ENCODE data around the gene R3HCC1L.

R3HCC1L gene

DNA sequence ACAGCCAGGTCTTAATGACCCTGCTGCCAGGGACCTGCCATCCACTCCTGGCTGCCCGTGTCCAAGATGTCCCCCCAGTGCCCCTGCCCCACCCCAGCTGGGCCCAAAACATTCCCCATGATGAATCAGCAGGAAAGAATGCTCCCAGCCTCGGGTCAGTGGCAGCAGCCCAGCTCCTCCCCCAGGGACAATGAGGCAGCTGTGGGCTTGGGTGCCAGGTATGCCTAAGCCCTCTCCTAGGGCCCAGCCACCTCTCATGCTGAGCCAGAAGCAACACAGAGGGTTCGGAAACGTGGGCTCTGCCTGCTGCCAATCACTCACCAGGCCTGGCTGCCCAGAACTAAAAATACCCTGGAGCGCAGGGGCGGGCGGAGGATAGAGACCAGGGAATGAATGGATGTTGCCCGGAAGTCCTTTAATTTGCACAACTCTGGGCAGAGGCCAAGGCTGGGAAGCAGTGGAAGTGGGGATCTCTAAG lies 135.0 kb downstream of the R3HCC1L start:
- Mint-ChIP-seq H3K9me3 (no peaks in the 10 kb centered on the region), H3K4me1 (ENCODE audit: low read depth) (no peaks in the 10 kb centered on the region), H3K36me3 (ENCODE audit: low read depth) (no peaks in the 10 kb centered on the region), H3K27ac (no peak overlapping the region), H3K4me3 (no peak overlapping the region), H3K27me3 (ENCODE audit: low read depth) (peaks cover 54% of the 10 kb centered on the region)

DNA sequence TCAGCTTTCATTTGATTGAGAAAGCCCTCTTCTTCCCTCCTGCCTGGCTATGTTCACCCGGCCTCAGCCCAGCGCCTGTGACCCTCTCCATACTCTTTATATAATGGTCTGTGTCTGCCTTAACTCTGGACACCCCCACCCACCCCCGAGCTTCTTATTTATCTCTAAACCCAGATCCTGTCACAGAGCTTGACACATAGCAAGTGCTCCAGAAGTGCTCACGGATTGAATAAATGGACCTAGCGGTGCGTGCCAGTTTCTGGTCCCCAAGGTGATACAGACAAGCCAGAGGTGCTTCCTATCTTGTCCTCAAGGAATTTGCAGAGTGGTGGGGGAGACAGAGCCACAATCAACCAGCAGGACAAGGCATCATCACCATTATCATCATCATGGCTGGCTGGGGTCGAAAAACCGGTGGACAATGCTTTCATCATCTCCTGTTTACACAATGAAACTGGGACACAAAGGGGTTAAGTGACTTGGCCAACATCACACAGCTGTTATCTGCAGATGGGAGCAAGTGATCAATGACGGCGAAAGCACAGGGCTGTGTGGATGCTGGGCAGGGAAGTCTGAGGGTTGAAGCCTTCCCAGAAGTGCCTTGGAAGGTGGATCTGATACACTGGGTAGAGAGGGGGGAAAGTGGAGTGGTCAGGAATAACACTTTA lies 135.8 kb downstream of the R3HCC1L start:
- peaks cover 54% of the 10 kb centered on the region for H3K27me3 Mint-ChIP-seq (ENCODE audit: low read depth)
- no peaks in the 10 kb centered on the region for H3K4me1 Mint-ChIP-seq (ENCODE audit: low read depth)
- no peak overlapping the region for H3K4me3 Mint-ChIP-seq
- no peak overlapping the region for H3K27ac Mint-ChIP-seq
- H3K36me3 Mint-ChIP-seq (ENCODE audit: low read depth) = no peaks in the 10 kb centered on the region
- H3K9me3 Mint-ChIP-seq = no peaks in the 10 kb centered on the region

DNA sequence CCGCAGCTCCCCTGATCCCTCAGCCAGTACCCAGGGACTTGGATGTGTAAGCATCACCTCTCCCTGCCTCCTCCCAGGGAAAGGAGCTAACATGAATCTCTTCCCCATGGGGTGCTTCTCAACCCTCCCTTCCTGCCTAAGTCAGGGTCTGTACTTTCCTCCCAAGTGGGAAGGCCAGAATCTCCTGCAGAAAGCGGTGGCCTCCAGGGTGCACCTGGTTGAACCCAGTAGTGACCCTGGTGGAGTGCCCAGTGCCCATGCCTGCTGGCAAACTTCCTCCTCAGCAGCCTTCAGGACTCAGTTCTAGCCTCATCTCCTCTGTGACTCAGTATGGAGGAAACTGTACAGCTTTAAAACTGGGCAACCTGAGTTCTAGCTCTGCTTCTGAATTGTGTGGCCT lies 136.3 kb downstream of the R3HCC1L start:
- no peak overlapping the region for H3K27ac Mint-ChIP-seq
- H3K36me3 Mint-ChIP-seq (ENCODE audit: low read depth) = no peaks in the 10 kb centered on the region
- no peaks in the 10 kb centered on the region for H3K4me1 Mint-ChIP-seq (ENCODE audit: low read depth)
- peaks cover 54% of the 10 kb centered on the region for H3K27me3 Mint-ChIP-seq (ENCODE audit: low read depth)
- H3K9me3 Mint-ChIP-seq = no peaks in the 10 kb centered on the region
- H3K4me3 Mint-ChIP-seq = no peak overlapping the region

DNA sequence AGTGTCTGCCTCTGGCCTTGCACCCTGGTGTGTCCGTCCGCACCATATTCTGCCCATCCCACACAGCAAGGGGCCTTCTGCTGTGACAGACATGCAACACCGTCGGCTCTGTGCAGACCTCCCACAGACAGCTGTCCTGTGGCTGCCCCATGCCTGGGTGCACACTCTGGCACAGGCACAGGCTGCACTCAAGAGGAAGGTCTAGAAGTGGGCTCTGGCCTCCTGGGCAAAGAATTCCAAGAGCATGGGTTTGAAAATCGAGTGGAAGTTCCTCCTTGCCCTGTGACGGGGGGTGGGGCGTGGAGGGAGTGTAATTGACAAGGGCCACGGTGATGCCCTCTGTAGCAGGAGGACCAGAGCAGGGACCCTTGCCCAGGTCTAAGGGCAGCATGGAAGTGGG lies 137.8 kb downstream of the R3HCC1L start:
- Mint-ChIP-seq H3K4me1 (ENCODE audit: low read depth) (no peaks in the 10 kb centered on the region), H3K36me3 (ENCODE audit: low read depth) (no peaks in the 10 kb centered on the region), H3K27me3 (ENCODE audit: low read depth) (peaks cover 41% of the 10 kb centered on the region), H3K27ac (no peak overlapping the region), H3K4me3 (no peak overlapping the region), H3K9me3 (no peaks in the 10 kb centered on the region)

DNA sequence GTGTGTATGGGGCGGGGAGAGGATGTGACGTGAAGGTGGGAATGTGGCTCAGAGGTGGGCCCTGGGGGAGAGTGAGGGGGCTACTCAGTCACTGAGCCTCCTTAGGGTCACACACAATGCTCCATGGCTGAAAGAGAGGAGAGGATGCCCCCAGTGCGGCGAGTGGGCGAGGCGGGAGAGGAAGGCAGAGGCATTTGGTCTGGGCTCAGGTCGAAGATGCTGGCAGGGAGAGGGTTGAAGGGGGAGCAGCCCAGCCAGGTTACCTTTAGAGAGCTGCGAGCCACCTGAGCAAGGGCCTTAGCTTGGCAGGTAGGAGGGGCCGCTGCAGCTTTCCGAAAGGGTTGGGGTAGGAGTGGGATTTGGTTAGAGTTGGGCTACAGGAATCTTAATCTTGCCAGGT lies 138.2 kb downstream of the R3HCC1L start:
- Mint-ChIP-seq H3K4me1 (ENCODE audit: low read depth) (no peaks in the 10 kb centered on the region), H3K27ac (no peak overlapping the region), H3K36me3 (ENCODE audit: low read depth) (no peaks in the 10 kb centered on the region), H3K4me3 (no peak overlapping the region), H3K27me3 (ENCODE audit: low read depth) (peaks cover 38% of the 10 kb centered on the region), H3K9me3 (no peaks in the 10 kb centered on the region)

DNA sequence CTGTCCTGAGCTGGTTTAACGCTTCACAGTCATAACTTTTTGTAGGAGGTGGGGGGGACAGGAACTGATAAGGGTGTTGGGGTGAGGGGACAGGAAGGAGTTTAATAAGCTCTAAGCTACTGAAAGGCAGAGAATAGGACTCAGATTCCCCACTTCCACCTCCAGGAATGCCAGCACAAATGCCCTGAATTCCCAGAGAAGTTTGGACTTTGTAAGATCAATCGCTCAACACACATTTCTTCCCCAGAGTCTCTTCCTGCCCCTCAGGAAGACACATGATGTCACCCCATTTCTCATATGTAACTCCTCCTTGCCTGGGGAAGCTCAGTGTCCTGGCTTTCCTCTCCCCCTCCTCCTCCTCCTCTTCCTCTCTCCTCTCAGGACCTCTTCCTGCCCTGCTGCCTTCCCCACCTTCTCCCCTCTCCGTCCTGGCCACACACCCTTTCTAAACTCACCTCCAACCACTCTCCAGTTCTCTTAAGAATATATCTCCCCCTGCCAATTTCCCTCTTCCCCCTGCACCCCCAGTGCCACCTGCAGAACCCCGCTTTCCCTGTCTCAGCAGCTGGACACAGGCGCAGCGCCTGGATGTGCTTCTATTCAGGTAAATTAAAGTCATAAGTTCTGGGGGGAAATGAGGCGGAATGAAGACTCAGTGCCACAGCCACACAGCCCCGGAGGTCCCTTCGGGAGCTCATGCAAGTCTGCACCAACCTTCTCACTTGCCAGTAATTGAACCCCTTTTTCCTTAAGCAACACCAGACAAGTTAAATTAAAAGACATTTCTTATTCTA lies 138.8 kb downstream of the R3HCC1L start:
- Mint-ChIP-seq H3K27me3 (ENCODE audit: low read depth) (peaks cover 38% of the 10 kb centered on the region), H3K4me3 (no peak overlapping the region), H3K36me3 (ENCODE audit: low read depth) (no peaks in the 10 kb centered on the region), H3K9me3 (no peaks in the 10 kb centered on the region), H3K27ac (no peak overlapping the region), H3K4me1 (ENCODE audit: low read depth) (no peaks in the 10 kb centered on the region)

DNA sequence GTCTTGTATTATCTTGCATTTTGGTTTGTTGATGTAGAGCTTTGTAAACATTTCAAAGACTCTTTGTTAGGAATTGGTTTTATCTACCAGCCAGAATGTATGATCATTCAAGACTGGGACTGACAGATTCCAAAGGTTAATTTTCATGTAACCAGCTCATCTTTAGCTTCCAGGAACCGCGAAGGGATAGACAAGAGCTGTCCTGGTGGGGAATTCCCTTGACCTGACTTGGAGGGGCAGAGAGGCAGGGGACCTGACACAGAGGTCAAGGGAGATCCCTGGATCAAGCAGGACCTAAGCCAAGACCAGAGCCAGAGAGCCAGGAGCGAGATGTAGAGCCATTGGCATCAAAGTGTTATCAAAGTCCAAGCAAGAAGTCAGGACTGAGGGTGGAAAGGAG lies 140.1 kb downstream of the R3HCC1L start:
- H3K27ac Mint-ChIP-seq = no peak overlapping the region
- H3K27me3 Mint-ChIP-seq (ENCODE audit: low read depth) = peaks cover 29% of the 10 kb centered on the region
- no peaks in the 10 kb centered on the region for H3K4me1 Mint-ChIP-seq (ENCODE audit: low read depth)
- no peak overlapping the region for H3K4me3 Mint-ChIP-seq
- no peaks in the 10 kb centered on the region for H3K9me3 Mint-ChIP-seq
- no peaks in the 10 kb centered on the region for H3K36me3 Mint-ChIP-seq (ENCODE audit: low read depth)

DNA sequence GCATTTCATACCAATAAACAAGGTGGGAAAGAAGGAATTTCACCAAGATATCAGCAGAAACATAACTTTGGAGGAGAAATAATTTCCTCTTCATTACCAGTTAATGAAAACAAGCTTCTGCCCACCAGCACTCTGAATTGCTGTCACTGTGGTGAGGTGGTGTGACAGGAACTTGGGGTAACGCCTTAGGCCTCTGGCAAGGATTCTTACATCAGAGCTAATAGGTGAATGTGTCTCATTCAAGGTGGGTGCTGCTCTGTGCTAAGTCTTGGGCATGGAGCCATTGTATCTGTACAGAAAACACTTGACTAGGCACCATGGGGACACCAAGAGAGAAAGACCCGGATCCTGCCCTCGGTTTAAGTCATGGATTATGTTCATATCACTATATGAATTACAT lies 141.9 kb downstream of the R3HCC1L start:
- Mint-ChIP-seq H3K27me3 (ENCODE audit: low read depth) (peaks cover 22% of the 10 kb centered on the region), H3K4me1 (ENCODE audit: low read depth) (no peaks in the 10 kb centered on the region), H3K27ac (no peak overlapping the region), H3K36me3 (ENCODE audit: low read depth) (no peaks in the 10 kb centered on the region), H3K4me3 (no peak overlapping the region), H3K9me3 (no peaks in the 10 kb centered on the region)

DNA sequence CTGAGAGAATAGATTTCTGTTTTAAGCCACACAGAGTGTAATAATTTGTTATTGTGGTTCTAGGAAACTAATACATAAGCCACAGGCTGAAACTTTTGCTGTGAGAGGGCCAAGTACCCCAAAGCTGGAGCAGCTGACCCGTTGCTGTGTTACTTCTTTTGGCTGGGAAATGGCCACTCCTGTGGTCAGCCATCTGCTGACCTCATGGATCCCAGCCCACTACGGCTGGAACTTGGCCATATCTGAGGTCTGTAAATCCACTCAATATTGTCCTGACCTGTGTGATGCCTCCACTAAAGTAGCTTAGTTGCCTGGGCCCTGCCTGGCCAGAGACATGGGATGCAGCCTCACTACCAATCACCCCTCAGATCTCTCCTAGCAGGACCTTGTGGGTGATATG lies 151.0 kb downstream of the R3HCC1L start:
- Mint-ChIP-seq H3K9me3 (no peaks in the 10 kb centered on the region), H3K36me3 (ENCODE audit: low read depth) (no peaks in the 10 kb centered on the region), H3K4me1 (ENCODE audit: low read depth) (no peaks in the 10 kb centered on the region), H3K27ac (no peak overlapping the region), H3K4me3 (no peak overlapping the region), H3K27me3 (ENCODE audit: low read depth) (peaks cover 12% of the 10 kb centered on the region)

DNA sequence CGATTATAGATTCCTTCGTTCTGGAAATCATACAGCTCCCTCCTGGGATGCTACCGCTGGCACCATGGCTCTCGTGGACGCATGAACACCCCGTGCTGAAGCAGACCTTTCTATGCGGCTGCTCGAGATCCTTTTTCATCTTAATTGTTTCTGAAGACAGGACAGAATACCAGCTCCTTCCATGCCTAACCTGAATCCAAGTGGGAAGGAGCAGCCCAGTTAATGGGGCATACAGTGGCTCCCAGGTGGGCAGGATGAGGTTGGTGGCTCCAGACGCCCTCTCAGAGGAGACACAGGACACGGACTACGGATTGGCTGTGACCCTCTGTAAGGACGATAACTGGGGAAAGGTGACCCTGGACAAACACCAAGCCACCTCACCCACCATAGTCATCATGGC lies 152.0 kb downstream of the R3HCC1L start:
- Mint-ChIP-seq H3K27ac (no peak overlapping the region), H3K4me1 (ENCODE audit: low read depth) (no peaks in the 10 kb centered on the region)

DNA sequence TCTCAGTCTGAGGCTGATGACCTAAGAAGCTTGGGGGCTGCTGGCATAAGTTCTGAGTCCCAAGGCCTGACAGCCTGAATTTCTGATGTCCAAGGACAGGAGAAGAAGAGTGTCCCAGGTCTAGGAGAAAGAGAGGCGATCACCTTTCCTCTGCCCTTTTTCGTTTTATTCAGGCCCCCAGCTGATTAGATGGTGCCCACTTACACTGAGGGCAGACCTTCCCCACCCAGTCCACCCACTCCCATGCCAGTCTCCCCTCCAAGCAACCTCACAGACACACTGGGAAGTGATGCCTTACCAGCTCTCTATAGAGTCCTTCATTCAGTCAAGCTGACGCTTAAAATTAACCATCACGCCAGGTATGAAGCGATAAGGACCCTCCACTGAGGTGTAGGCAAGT lies 152.9 kb downstream of the R3HCC1L start:
- Mint-ChIP-seq H3K4me3 (no peak overlapping the region), H3K27me3 (ENCODE audit: low read depth) (peaks cover 3% of the 10 kb centered on the region), H3K27ac (no peak overlapping the region)

More for the DNA sequence above, 152.0 kb downstream of the R3HCC1L start:
- peaks cover 6% of the 10 kb centered on the region for H3K27me3 Mint-ChIP-seq (ENCODE audit: low read depth)
- no peaks in the 10 kb centered on the region for H3K36me3 Mint-ChIP-seq (ENCODE audit: low read depth)
- H3K9me3 Mint-ChIP-seq = no peaks in the 10 kb centered on the region
- H3K4me3 Mint-ChIP-seq = no peak overlapping the region

DNA sequence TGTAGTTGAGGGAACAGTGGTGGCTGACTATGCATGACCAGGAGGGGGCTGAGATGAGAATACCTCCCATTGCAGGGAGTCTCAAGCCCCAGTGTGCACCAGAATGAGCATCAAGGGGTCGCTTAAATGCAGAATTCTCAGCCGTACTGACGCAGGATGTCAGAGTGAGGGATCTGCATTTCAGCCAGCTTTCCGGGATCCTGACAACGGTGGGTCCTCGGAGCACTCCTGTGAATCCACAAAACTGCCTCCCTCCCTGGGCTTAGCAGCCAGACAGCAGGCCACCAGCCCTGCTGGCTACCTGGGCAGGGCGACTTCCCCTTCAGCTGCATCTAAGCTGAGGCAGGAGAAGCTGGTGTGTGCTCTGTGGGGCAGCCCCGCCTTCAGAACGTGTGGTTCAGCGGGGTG lies 155.3 kb downstream of the R3HCC1L start:
- no peaks in the 10 kb centered on the region for H3K4me1 Mint-ChIP-seq (ENCODE audit: low read depth)
- no peak overlapping the region for H3K4me3 Mint-ChIP-seq
- no peaks in the 10 kb centered on the region for H3K36me3 Mint-ChIP-seq (ENCODE audit: low read depth)
- no peak overlapping the region for H3K27ac Mint-ChIP-seq
- H3K27me3 Mint-ChIP-seq (ENCODE audit: low read depth) = no peaks in the 10 kb centered on the region
- H3K9me3 Mint-ChIP-seq = no peaks in the 10 kb centered on the region

More for the DNA sequence above, 152.9 kb downstream of the R3HCC1L start:
- H3K9me3 Mint-ChIP-seq = no peaks in the 10 kb centered on the region
- H3K36me3 Mint-ChIP-seq (ENCODE audit: low read depth) = no peaks in the 10 kb centered on the region
- H3K4me1 Mint-ChIP-seq (ENCODE audit: low read depth) = no peaks in the 10 kb centered on the region

DNA sequence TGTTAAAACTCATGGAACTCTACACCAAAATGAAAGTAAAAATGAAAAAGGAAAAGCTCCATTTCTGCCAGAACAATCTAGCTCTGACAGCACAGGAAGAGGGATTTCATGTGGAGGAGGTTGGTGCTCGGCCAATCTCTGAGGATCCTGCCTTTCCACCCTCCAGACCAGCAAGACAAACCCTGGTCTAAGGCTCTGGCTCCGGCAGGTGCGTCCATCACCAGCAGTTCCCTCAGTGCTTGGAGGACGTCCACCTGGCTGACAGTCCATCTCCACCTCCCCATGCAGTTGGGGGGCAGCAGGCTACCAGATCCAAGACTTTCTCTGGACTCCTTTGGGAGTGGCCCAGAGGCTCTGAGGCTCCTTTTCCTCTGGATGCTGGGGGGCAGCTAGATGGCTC lies 158.5 kb downstream of the R3HCC1L start:
- no peaks in the 10 kb centered on the region for H3K9me3 Mint-ChIP-seq
- H3K27me3 Mint-ChIP-seq (ENCODE audit: low read depth) = no peaks in the 10 kb centered on the region
- H3K27ac Mint-ChIP-seq = no peak overlapping the region
- H3K36me3 Mint-ChIP-seq (ENCODE audit: low read depth) = no peaks in the 10 kb centered on the region
- H3K4me1 Mint-ChIP-seq (ENCODE audit: low read depth) = no peaks in the 10 kb centered on the region
- H3K4me3 Mint-ChIP-seq = no peak overlapping the region

DNA sequence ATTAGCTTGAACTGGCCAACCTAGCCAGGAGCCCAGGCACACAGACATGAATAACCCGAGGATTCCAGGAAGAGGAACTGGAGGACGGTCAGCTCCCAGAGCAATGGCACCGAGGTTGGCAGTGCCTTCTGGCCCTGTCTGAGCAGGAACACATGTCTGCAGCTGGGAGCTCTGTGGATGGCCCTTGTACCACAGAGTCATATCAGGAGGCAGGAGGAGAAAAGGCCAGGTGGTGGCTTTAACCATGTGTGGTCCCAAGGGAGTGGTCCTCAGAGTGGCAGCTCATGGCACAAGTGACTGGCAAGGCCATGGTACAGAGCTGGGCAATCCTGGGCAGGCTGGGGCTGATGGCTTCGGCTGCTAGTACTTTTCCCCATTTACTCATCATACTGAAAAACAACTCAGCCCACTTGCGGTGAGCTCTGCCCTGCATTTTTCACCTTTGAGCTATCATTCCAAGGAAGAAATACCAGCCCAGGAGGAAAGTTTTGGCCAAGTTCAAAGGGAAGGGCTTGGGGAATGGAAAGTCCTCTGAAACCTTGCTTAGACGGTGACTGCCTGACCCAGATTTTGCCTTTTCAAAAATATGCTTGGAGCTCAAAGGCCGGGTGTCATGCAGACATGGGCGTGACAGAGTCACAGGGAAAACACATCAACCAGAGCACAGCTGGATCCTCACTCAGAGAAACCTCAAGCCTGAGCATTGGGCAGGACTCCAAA lies 159.3 kb downstream of the R3HCC1L start:
- Mint-ChIP-seq H3K27me3 (ENCODE audit: low read depth) (no peaks in the 10 kb centered on the region), H3K9me3 (no peaks in the 10 kb centered on the region)

DNA sequence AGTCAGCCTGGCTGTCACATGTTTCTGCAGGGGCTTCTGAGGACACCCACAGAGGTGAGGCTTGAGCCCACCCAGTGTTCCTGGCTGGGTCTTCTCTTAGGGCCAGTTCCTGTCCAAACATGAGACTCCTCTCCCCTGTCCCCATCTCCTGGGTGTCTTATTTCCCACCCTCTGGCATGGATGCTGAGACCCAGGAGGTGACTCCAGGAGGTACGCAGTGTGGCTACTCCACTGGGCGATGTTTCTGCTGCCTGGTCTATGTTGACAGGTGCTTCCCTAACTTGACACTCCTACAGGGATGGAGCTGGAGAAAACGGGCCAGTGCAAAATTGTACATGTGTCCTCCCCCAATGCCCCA lies 159.8 kb downstream of the R3HCC1L start:
- Mint-ChIP-seq H3K36me3 (ENCODE audit: low read depth) (no peaks in the 10 kb centered on the region), H3K4me1 (ENCODE audit: low read depth) (no peaks in the 10 kb centered on the region)

More for the DNA sequence above, 159.3 kb downstream of the R3HCC1L start:
- no peak overlapping the region for H3K27ac Mint-ChIP-seq
- no peak overlapping the region for H3K4me3 Mint-ChIP-seq
- H3K36me3 Mint-ChIP-seq (ENCODE audit: low read depth) = no peaks in the 10 kb centered on the region
- H3K4me1 Mint-ChIP-seq (ENCODE audit: low read depth) = no peaks in the 10 kb centered on the region

More for the DNA sequence above, 159.8 kb downstream of the R3HCC1L start:
- Mint-ChIP-seq H3K27ac (no peak overlapping the region), H3K9me3 (no peaks in the 10 kb centered on the region), H3K27me3 (ENCODE audit: low read depth) (no peaks in the 10 kb centered on the region), H3K4me3 (no peak overlapping the region)
